HepG2 (cell line): ENCODE measurements around the gene SYT1. TPM values are rescaled to one million over a fixed set of nuclear protein-coding genes. Genes with fewer than 3 reads are reported as not detected.

Source experiments
- ATAC-seq: fragments of 200-7000 bp; cut with Tn5 transposase; 3 replicates; pipeline ENCODE4 v1.9.1; 2020; ENCODE audit warnings: mild to moderate bottlenecking, moderate library complexity
- BruUV-seq: library from RNA; stranded (reverse); fragments of 400-500 nt; replicated peaks from 2 replicates; lab custom pipeline; 2021; lab: Mats Ljungman, UMichigan
- CTCF ChIA-PET: fragments of 300-600 bp; formaldehyde crosslinking; extraction: SDS; loops from one replicate; lab custom pipeline; 2021; ENCODE audit warnings: low total read pairs, inconsistent platforms, low intra/inter-chr PET ratio; lab: Yijun Ruan, JAX
- POLR2A ChIA-PET: fragments of 350-600 bp; sonication (Branson Sonifier 250); formaldehyde crosslinking; loops from one replicate; lab custom pipeline; 2020; ENCODE audit warnings: antibody characterized with exemption, inconsistent platforms; lab: Yijun Ruan, JAX
- DNase-seq: peaks from one replicate; pipeline ENCODE4 v3.0.0-alpha.2; 2015; ENCODE audit warnings: low spot score
- FAIRE-seq: peaks from 3 replicates; lab custom pipeline; 2011; peaks lifted over from hg19 to GRCh38; lab: Jason Lieb, UNC
- H2AFZ ChIP-seq: one replicate; pipeline ENCODE4 v1.6.1; 2011; ENCODE audit warnings: low read length, inconsistent platforms
- H3K27ac ChIP-seq: fragments of 300-600 bp; 3 replicates; pipeline ENCODE4 v1.8.0; 2011; ENCODE audit warnings: mixed run types, mild to moderate bottlenecking, mixed read lengths, low read length, inconsistent platforms; ENCODE audit not compliant: insufficient read depth; ENCODE audit errors: extremely low read length
- H3K27me3 ChIP-seq, 2 experiments: fragments of 200-600 bp in 1 of 2; 2 replicates in 1 of 2; 3 replicates in 1 of 2; pipeline versions ENCODE4 v1.6.0 to v1.8.0; 2011; ENCODE audit warnings: low read length in 2 of 2, mild to moderate bottlenecking in 2 of 2, moderate library complexity in 2 of 2, inconsistent platforms in 1 of 2; ENCODE audit not compliant: insufficient read depth in 2 of 2, control insufficient read depth in 1 of 2
- H3K36me3 ChIP-seq, 2 experiments: fragments of 200-600 bp in 1 of 2; replicated peaks in 1 of 2; 2 replicates in 1 of 2; 3 replicates in 1 of 2; pipeline versions ENCODE4 v1.5.1 to v1.8.0; 2011; ENCODE audit warnings: low read length in 2 of 2, inconsistent platforms in 1 of 2; ENCODE audit not compliant: insufficient read depth in 2 of 2, control insufficient read depth in 1 of 2
- H3K4me1 ChIP-seq: 2 replicates; pipeline ENCODE4 v1.5.1; 2012; ENCODE audit warnings: low read length, inconsistent platforms; ENCODE audit not compliant: insufficient read depth
- H3K4me2 ChIP-seq: 2 replicates; pipeline ENCODE4 v1.6.0; 2011; ENCODE audit warnings: low read depth, low read length, inconsistent platforms
- H3K4me3 ChIP-seq, 3 experiments: fragments of 200-600 bp in 1 of 3; sonication (generic), shearing (Covaris generic) in 1 of 3; replicated peaks in 1 of 3; 2 replicates each; pipeline ENCODE4 v1.5.1; 2011 to 2016; ENCODE audit warnings: low read length in 3 of 3, inconsistent platforms in 2 of 3, low read depth in 2 of 3, mild to moderate bottlenecking in 2 of 3, control low read depth in 1 of 3, mixed read lengths in 1 of 3; ENCODE audit not compliant: insufficient read depth in 1 of 3
- H3K79me2 ChIP-seq: one replicate; pipeline ENCODE4 v1.6.1; 2011; ENCODE audit warnings: low read length, inconsistent platforms; ENCODE audit not compliant: insufficient read depth
- H3K9ac ChIP-seq: 2 replicates; pipeline ENCODE4 v1.6.0; 2011; ENCODE audit warnings: mild to moderate bottlenecking, low read depth, low read length, inconsistent platforms; ENCODE audit not compliant: insufficient read depth
- H3K9me3 ChIP-seq: 2 replicates; pipeline ENCODE4 v1.5.1; 2012; ENCODE audit warnings: mild to moderate bottlenecking, low read length
- H4K20me1 ChIP-seq: 2 replicates; pipeline ENCODE4 v1.6.0; 2011; ENCODE audit warnings: inconsistent platforms, mild to moderate bottlenecking, low read length, moderate library complexity; ENCODE audit not compliant: insufficient read depth
- HDAC6 ChIP-seq: fragments of 200-600 bp; sonication (generic); IDR thresholded peaks from 2 replicates; pipeline ENCODE4 v1.7.0; 2017; ENCODE audit warnings: mild to moderate bottlenecking, antibody characterized with exemption, low read length, low read depth
- IKZF1 ChIP-seq: fragments of 450-650 bp; IDR thresholded peaks from 2 replicates; pipeline ENCODE4 v1.7.1; 2016
- JARID2 ChIP-seq: sonication (generic); formaldehyde crosslinking; IDR thresholded peaks from 2 replicates; pipeline ENCODE4 v1.8.1; 2023; ENCODE audit warnings: missing genetic modification reagents, inconsistent platforms; ENCODE audit not compliant: insufficient replicate concordance
- RFXANK ChIP-seq: IDR thresholded peaks from 2 replicates; pipeline ENCODE4 v1.6.1; 2016
- SRY ChIP-seq: sonication (generic); formaldehyde crosslinking; IDR thresholded peaks from 2 replicates; pipeline ENCODE4 v1.8.0; 2022; ENCODE audit warnings: mild to moderate bottlenecking, missing genetic modification reagents
- TRIM24 ChIP-seq: sonication (generic); formaldehyde crosslinking; IDR thresholded peaks from 2 replicates; pipeline ENCODE4 v1.8.0; 2022; ENCODE audit warnings: mild to moderate bottlenecking, missing genetic modification reagents
- TSC22D2 ChIP-seq: sonication (generic); formaldehyde crosslinking; IDR thresholded peaks from 2 replicates; pipeline ENCODE4 v1.5.1; 2020; ENCODE audit warnings: missing genetic modification reagents, mild to moderate bottlenecking, borderline replicate concordance
- ZC3H4 ChIP-seq: sonication (generic); formaldehyde crosslinking; IDR thresholded peaks from 2 replicates; pipeline ENCODE4 v1.4.0; 2020; ENCODE audit warnings: missing genetic modification reagents, borderline replicate concordance
- ZMYM3 ChIP-seq: sonication (generic); formaldehyde crosslinking; IDR thresholded peaks from 2 replicates; pipeline ENCODE4 v1.5.1; 2020; ENCODE audit warnings: mild to moderate bottlenecking, missing genetic modification reagents
- ZNF33A ChIP-seq: sonication (generic); formaldehyde crosslinking; IDR thresholded peaks from 2 replicates; pipeline ENCODE4 v1.5.1; 2020; ENCODE audit warnings: missing genetic modification reagents, mild to moderate bottlenecking, moderate library complexity, borderline replicate concordance
- ZNF530 ChIP-seq: sonication (generic); formaldehyde crosslinking; IDR thresholded peaks from 2 replicates; pipeline ENCODE4 v1.5.0; 2020; ENCODE audit warnings: low read depth, mild to moderate bottlenecking, missing genetic modification reagents
- ZNF775 ChIP-seq: sonication (generic); formaldehyde crosslinking; IDR thresholded peaks from 2 replicates; pipeline ENCODE4 v1.4.0; 2020; ENCODE audit warnings: missing genetic modification reagents, mild to moderate bottlenecking, moderate library complexity, borderline replicate concordance
- WGBS: methylation state at CpG from one replicate; pipeline ENCODE4 v1.1.6; 2017; ENCODE audit warnings: low lambda C conversion rate; 5-methylcytosine and 5-hydroxymethylcytosine counted together
- in situ Hi-C: cut with HindIII; loops from 2 replicates; pipeline ENCODE4 v1.10.0; 2017; ENCODE audit warnings: low pct_unique_long_range_greater_than_20kb; ENCODE audit not compliant: extremely low pct_ligation_motif_present
- intact Hi-C: fragments of 100-400 bp; cut with micrococcal nuclease; formaldehyde crosslinking; loops from one replicate; pipeline ENCODE4 v1.10.0; 2022; ENCODE audit not compliant: unreplicated experiment
- polyA plus RNA-seq, 8 experiments: library from polyadenylated mRNA; depleted of rRNA in 3 of 8; stranded (reverse) in 7 of 8; unstranded in 1 of 8; fragments of >200 nt; fragmentation: Illumina TruSeq in 4 of 8; extraction: Trizol in 4 of 8; gene quantifications; 2 replicates each; pipeline versions ENCODE4 v1.2.1 to v1.2.3, GENCODE V29; 2011 to 2016; ENCODE audit warnings: low read depth in 4 of 8, missing spikeins in 1 of 8, mixed read lengths in 1 of 8; ENCODE audit not compliant: insufficient read depth in 1 of 8
- total RNA-seq, 5 experiments: library from RNA; depleted of rRNA; stranded (reverse); fragments of >200 nt; fragmentation: Illumina TruSeq; extraction: Trizol; gene quantifications; 2 replicates each; pipeline ENCODE4 v1.2.3, GENCODE V29; 2016; ENCODE audit warnings: low read depth in 1 of 5
- TF ChIP-seq, protein P1 (sequence below): sonication (generic); formaldehyde crosslinking; IDR thresholded peaks from 2 replicates; pipeline ENCODE4 v1.8.1; 2023; ENCODE audit warnings: missing genetic modification reagents, inconsistent platforms, borderline replicate concordance
- TF ChIP-seq, protein P2 (sequence below): sonication (generic); IDR thresholded peaks from 2 replicates; pipeline ENCODE4 v1.6.1; 2016; ENCODE audit warnings: low read depth, borderline replicate concordance
- TF ChIP-seq, protein P3 (sequence below): sonication (generic); formaldehyde crosslinking; IDR thresholded peaks from 2 replicates; pipeline ENCODE4 v1.8.0; 2022; ENCODE audit warnings: mild to moderate bottlenecking, missing genetic modification reagents, moderate library complexity
- TF ChIP-seq, protein P4 (sequence below): sonication (generic); formaldehyde crosslinking; conservative IDR thresholded peaks from 2 replicates; pipeline ENCODE4 v1.4.0; 2020; ENCODE audit warnings: missing genetic modification reagents
- TF ChIP-seq, protein P5 (sequence below): sonication (generic); formaldehyde crosslinking; IDR thresholded peaks from 2 replicates; pipeline ENCODE4 v1.5.0; 2020; ENCODE audit warnings: missing genetic modification reagents, mild to moderate bottlenecking, borderline replicate concordance

SYT1 gene
- total and polyA plus RNA-seq, 2 of the 13 experiments (the other 11 are each of a cell fraction or from before 2014, with no cell fraction given) = not detected

DNA sequence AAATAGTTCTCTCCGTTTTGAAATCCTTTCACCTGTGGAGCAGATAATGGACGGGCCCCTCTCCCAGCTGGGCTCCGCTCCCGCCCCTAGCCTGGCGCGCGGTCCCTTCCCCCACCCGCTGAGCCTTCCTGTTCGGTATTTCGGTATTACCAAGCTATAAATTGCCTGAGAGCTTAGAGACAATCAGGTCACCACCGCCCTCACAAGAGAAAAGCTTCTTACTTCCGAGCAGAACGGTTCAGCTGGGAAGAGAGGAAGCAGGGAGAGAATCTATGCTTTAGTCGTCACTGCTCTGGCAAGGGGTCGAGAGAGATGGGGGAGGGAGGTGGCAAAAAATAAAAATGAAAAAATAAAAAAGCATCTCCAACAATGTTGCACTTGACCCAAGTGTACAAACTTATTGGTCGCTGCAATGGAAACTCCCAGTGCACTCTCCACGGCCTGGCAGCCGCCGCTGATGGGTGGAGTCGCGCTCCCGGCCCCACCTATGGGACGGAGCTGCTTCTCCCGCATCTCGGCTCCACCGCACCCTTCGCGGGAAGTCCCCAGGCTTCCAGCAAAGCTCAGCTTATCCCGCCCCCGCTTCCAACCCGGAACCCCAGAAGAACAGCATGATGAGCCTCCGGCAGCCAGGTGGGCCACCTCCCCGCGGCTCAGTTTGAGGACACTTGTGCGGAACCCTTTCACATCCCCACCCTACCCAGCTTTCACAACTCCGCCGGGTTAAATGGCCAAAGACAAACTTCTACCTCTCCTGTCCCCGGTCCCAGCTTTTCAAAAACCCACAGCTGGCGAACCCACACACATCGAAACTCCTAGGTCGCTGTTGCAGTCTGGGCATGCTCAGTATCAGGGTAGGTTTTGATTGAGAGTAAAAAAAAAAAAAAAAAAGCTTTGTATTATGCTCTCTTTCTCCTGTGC lies 832 bp upstream of the SYT1 start (continued):
- TF ChIP-seq ZNF775 (no peak), RFXANK (CRISPR knock-in tag) (no peak), SRY (CRISPR knock-in tag) (no peak), TRIM24 (CRISPR knock-in tag) (no peak), ZC3H4 (CRISPR knock-in tag) (no peak)
- TF ChIP-seq, protein P1, sequence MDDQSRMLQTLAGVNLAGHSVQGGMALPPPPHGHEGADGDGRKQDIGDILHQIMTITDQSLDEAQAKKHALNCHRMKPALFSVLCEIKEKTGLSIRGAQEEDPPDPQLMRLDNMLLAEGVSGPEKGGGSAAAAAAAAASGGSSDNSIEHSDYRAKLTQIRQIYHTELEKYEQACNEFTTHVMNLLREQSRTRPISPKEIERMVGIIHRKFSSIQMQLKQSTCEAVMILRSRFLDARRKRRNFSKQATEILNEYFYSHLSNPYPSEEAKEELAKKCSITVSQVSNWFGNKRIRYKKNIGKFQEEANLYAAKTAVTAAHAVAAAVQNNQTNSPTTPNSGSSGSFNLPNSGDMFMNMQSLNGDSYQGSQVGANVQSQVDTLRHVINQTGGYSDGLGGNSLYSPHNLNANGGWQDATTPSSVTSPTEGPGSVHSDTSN = no peak
- TF ChIP-seq, protein P2, sequence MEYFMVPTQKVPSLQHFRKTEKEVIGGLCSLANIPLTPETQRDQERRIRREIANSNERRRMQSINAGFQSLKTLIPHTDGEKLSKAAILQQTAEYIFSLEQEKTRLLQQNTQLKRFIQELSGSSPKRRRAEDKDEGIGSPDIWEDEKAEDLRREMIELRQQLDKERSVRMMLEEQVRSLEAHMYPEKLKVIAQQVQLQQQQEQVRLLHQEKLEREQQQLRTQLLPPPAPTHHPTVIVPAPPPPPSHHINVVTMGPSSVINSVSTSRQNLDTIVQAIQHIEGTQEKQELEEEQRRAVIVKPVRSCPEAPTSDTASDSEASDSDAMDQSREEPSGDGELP = no peak

DNA sequence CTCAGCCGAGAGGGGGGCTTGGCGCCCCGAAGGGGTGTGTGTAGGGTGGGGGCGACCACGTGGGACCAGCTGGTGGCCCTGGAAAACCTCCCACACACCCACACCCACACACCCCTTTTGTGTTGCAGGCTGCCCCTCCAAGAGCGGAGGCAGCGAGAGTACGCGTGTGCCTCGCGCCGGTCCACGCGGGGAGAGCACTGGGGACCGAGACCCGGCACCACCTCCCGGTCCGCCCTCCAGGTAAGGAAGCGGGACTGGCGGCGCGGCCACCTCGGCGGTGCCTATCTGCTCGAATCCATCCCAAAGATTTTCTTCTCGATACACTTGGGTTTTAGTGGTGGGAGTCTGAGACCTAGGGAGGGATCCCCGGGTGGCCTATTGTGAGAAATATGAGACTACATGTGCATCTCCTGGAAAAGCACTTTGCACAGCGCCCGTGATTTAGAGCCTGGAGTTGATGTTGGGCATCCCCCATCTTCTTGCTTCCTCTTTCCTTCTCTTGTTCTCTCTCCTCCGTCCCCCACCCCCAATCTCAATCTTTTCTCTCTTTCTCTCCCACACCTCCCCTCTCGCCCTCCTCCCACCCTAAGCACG lies 393 bp downstream of the SYT1 start:
- no peak for DNase-seq
- H3K9ac ChIP-seq = no peak overlapping the region
- no peak for ATAC-seq
- CTCF ChIA-PET = no interaction called here
- H3K4me1 ChIP-seq = no peaks in the 10 kb centered on the region
- no peaks in the 10 kb centered on the region for H3K9me3 ChIP-seq
- H3K27ac ChIP-seq = no peak overlapping the region
- in situ Hi-C loops (no loop called here), intact Hi-C loops (no loop called here)
- no peak overlapping the region for H3K4me3 ChIP-seq
- FAIRE-seq = no peak
- no peak overlapping the region for H3K4me2 ChIP-seq
- no peaks in the 10 kb centered on the region for H3K36me3 ChIP-seq
- POLR2A ChIA-PET = no interaction called here
- no peaks in the 10 kb centered on the region for H3K79me2 ChIP-seq
- no TSS peak for BruUV-seq
- no peak overlapping the region for H2AFZ ChIP-seq
- H3K27me3 ChIP-seq = 0 out of 5 replicates have a peak, but pooled peaks cover 0 to 6% of the 10 kb centered on the region in 2 experiments
- no peaks in the 10 kb centered on the region for H4K20me1 ChIP-seq
- 25% methylated on average over 11 of the region's 32 CpGs for WGBS
- TF ChIP-seq HDAC6 (no peak), TSC22D2 (no peak), ZMYM3 (CRISPR knock-in tag) (no peak), JARID2 (CRISPR knock-in tag) (no peak), ZNF530 (CRISPR knock-in tag) (no peak), IKZF1 (no peak), ZNF33A (CRISPR knock-in tag) (no peak)
- TF ChIP-seq, protein P3, sequence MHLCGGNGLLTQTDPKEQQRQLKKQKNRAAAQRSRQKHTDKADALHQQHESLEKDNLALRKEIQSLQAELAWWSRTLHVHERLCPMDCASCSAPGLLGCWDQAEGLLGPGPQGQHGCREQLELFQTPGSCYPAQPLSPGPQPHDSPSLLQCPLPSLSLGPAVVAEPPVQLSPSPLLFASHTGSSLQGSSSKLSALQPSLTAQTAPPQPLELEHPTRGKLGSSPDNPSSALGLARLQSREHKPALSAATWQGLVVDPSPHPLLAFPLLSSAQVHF (CRISPR knock-in tag) = no peak
- TF ChIP-seq, protein P4, sequence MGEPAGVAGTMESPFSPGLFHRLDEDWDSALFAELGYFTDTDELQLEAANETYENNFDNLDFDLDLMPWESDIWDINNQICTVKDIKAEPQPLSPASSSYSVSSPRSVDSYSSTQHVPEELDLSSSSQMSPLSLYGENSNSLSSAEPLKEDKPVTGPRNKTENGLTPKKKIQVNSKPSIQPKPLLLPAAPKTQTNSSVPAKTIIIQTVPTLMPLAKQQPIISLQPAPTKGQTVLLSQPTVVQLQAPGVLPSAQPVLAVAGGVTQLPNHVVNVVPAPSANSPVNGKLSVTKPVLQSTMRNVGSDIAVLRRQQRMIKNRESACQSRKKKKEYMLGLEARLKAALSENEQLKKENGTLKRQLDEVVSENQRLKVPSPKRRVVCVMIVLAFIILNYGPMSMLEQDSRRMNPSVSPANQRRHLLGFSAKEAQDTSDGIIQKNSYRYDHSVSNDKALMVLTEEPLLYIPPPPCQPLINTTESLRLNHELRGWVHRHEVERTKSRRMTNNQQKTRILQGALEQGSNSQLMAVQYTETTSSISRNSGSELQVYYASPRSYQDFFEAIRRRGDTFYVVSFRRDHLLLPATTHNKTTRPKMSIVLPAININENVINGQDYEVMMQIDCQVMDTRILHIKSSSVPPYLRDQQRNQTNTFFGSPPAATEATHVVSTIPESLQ (CRISPR knock-in tag) = no peak
- TF ChIP-seq, protein P5, sequence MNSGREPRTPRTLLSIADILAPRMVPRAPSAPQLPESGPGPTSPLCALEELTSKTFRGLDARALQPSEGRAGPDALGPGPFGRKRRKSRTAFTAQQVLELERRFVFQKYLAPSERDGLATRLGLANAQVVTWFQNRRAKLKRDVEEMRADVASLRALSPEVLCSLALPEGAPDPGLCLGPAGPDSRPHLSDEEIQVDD (CRISPR knock-in tag) = no peak
